ENCODE results near the gene KCNAB2. TPM values are rescaled to one million over a fixed set of nuclear protein-coding genes. Genes with fewer than 3 reads are reported as not detected.

Gene KCNAB2
- total RNA-seq, 1 experiment from 2014 or later = 28.5 TPM

GRCh38 chr1:5998051-5998905 lies 47.4 kb upstream of the KCNAB2 start:
- H3K27me3 ChIP-seq (ENCODE audit: low read length) = no peaks in the 10 kb centered on the region
- peaks cover 28% of the 10 kb centered on the region for H3K79me2 ChIP-seq (ENCODE audit: low read length)
- BruUV-seq (replicated peaks) = no TSS peak
- 0 out of 2 replicates have a peak, but pooled peaks cover 3% of the 10 kb centered on the region for H4K20me1 ChIP-seq (ENCODE audit: low read length)
- intact Hi-C loops (cut with micrococcal nuclease) = no loop called here
- no peak overlapping the region for H3K27ac ChIP-seq (ENCODE audit: low read length)
- no peak for DNase-seq
- no peaks in the 10 kb centered on the region for H3K36me3 ChIP-seq (ENCODE audit: low read depth, low read length)
- ChIA-PET CTCF (no interaction called here), POLR2A (ENCODE audit: unreplicated experiment) (no interaction called here)
- H3K4me1 ChIP-seq (ENCODE audit: insufficient read depth, low read length) = peaks cover 10% of the 10 kb centered on the region
- no peaks in the 10 kb centered on the region for H3F3A ChIP-seq (ENCODE audit: low read length, unreplicated experiment)
- H3K9me3 ChIP-seq (ENCODE audit: low read length) = no peaks in the 10 kb centered on the region
- no peaks in the 10 kb centered on the region for H3K9me2 ChIP-seq (replicated peaks; ENCODE audit: low read length)
- no peak overlapping the region for H3K9ac ChIP-seq (ENCODE audit: low read length)
- no peak overlapping the region for H3K4me3 ChIP-seq (ENCODE audit: low read length)
- no peak overlapping the region for H2AFZ ChIP-seq (ENCODE audit: low read length)
- no peak overlapping the region for H3K4me2 ChIP-seq (ENCODE audit: low read length)
- no peak for TF ChIP-seq CTCF (conservative IDR thresholded peaks at IDR 0.05; ENCODE audit: low read depth, low read length)
- TF ChIP-seq EZH2phosphoT487 (IDR thresholded peaks at IDR 0.05; ENCODE audit: borderline replicate concordance, low read length) = no peak
- no peak for TF ChIP-seq EZH2 (IDR thresholded peaks at IDR 0.05; ENCODE audit: low read length, unreplicated experiment)
- ATAC-seq = no peak

GRCh38 chr1:5998906-5999301 lies 46.8 kb upstream of the KCNAB2 start:
- ChIA-PET POLR2A (ENCODE audit: unreplicated experiment) (no interaction called here), CTCF (no interaction called here)
- Histone ChIP-seq H3K27me3 (ENCODE audit: low read length) (no peaks in the 10 kb centered on the region), H3K4me3 (ENCODE audit: low read length) (no peak overlapping the region), H4K20me1 (ENCODE audit: low read length) (0 out of 2 replicates have a peak, but pooled peaks cover 3% of the 10 kb centered on the region), H3K9me2 (replicated peaks; ENCODE audit: low read length) (no peaks in the 10 kb centered on the region), H3K9ac (ENCODE audit: low read length) (no peak overlapping the region), H3F3A (ENCODE audit: low read length, unreplicated experiment) (no peaks in the 10 kb centered on the region), H3K9me3 (ENCODE audit: low read length) (no peaks in the 10 kb centered on the region), H3K4me2 (ENCODE audit: low read length) (no peak overlapping the region), H3K27ac (ENCODE audit: low read length) (no peak overlapping the region), H3K36me3 (ENCODE audit: low read depth, low read length) (no peaks in the 10 kb centered on the region), H3K79me2 (ENCODE audit: low read length) (peaks cover 22% of the 10 kb centered on the region), H3K4me1 (ENCODE audit: insufficient read depth, low read length) (peaks cover 6% of the 10 kb centered on the region), H2AFZ (ENCODE audit: low read length) (no peak overlapping the region)
- no TSS peak for BruUV-seq (replicated peaks)
- no peak for DNase-seq
- intact Hi-C loops (cut with micrococcal nuclease) = no loop called here
- TF ChIP-seq CTCF (conservative IDR thresholded peaks at IDR 0.05; ENCODE audit: low read depth, low read length) (no peak), EZH2phosphoT487 (IDR thresholded peaks at IDR 0.05; ENCODE audit: borderline replicate concordance, low read length) (no peak), EZH2 (IDR thresholded peaks at IDR 0.05; ENCODE audit: low read length, unreplicated experiment) (no peak)
- ATAC-seq = no peak
